ENCODE measurements around the gene BRIX1. TPM values are rescaled to one million over a fixed set of nuclear protein-coding genes. Genes with fewer than 3 reads are reported as not detected.
A peak's percentile ranks its signal among the peaks of the same experiment; 100 is the strongest.

Gene BRIX1
- polyA plus RNA-seq, 2 donors: 14.9 to 25.6 TPM

DNA sequence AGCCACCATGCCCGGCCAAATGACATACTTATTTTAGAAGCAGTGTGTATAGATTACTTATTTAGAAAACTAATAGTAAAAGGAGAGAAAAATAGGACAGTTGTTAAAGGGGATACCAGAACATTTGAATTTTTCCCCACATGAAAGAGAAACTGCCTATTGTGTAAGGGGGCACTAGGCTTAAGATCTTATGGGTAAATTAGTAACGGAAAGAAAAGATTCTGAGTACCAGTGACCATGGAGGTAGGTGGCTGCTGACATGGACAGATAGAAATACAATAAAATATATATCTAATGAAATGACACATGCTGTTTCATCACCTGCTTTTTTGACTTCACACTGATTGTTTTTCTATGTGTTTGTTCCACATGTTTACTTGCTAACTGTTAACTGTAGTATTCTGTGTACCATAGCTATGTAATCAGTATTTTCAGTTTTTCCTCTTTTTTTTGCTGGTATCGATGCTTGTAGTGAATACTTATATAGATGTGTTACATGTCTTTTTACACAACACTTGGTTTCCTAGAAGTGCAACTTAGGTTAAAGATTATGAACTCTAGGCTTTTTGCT, 10.9 kb downstream of the BRIX1 start:
- WGBS, 2 donors: 91 to 92% methylated on average over 3 of the region's 3 CpGs

GRCh38 chr5:34927785-34928184, 12.3 kb downstream of the BRIX1 start:
- Histone ChIP-seq H3K36me3 (ENCODE audit: control insufficient read depth in 2 of 2, insufficient read depth in 2 of 2, low read length in 1 of 2) (peaks cover 0 to 2% of the 10 kb centered on the region in 2 donors), H3K4me1 (ENCODE audit: control insufficient read depth in 2 of 2, insufficient read depth in 2 of 2, low read length in 1 of 2) (peaks cover 0 to 5% of the 10 kb centered on the region in 2 donors), H3K27me3 (ENCODE audit: control insufficient read depth in 1 of 2, insufficient read depth in 2 of 2, low read length in 2 of 2) (no peaks in the 10 kb centered on the region), H3K4me3 (ENCODE audit: low read depth in 1 of 2, low read length in 2 of 2) (no peak overlapping the region), H3K27ac (ENCODE audit: low read depth in 2 of 2, low read length in 1 of 2) (no peak overlapping the region), H3K9me3 (ENCODE audit: control insufficient read depth in 2 of 2, insufficient read depth in 1 of 2, low read depth in 1 of 2, low read length in 1 of 2) (no peaks in the 10 kb centered on the region)
- 90 to 94% methylated on average over 5 of the region's 5 CpGs for WGBS, 2 donors

More for the DNA sequence above, 10.9 kb downstream of the BRIX1 start:
- Histone ChIP-seq H3K4me3 (ENCODE audit: low read depth in 1 of 2, low read length in 2 of 2) (no peak overlapping the region), H3K9me3 (ENCODE audit: control insufficient read depth in 2 of 2, insufficient read depth in 1 of 2, low read depth in 1 of 2, low read length in 1 of 2) (no peaks in the 10 kb centered on the region), H3K4me1 (ENCODE audit: control insufficient read depth in 2 of 2, insufficient read depth in 2 of 2, low read length in 1 of 2) (no peaks in the 10 kb centered on the region), H3K27ac (ENCODE audit: low read depth in 2 of 2, low read length in 1 of 2) (no peak overlapping the region), H3K27me3 (ENCODE audit: control insufficient read depth in 1 of 2, insufficient read depth in 2 of 2, low read length in 2 of 2) (no peaks in the 10 kb centered on the region), H3K36me3 (ENCODE audit: control insufficient read depth in 2 of 2, insufficient read depth in 2 of 2, low read length in 1 of 2) (peaks cover 0 to 2% of the 10 kb centered on the region in 2 donors)

DNA sequence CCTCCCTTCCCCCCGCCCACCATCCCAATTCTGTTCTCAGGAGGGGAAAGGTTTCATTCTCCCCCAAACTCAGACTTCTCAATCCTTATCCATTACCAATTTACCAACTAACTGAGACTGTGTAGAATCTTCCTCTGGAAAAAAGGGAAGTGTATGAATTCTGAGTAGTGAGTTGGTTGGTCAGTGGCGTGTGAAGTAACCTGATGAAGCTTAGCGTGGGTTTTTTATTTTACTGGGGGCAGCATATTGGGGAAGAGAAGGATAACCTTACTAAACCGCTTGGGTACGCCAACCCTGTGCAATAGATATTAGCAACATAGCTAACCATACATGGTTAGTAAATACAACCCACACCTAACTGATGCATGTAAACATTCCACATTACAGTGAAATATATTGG, 12.8 kb downstream of the BRIX1 start:
- no peak overlapping the region for H3K4me3 ChIP-seq (ENCODE audit: low read depth in 1 of 2, low read length in 2 of 2)
- no peaks in the 10 kb centered on the region for H3K9me3 ChIP-seq (ENCODE audit: control insufficient read depth in 2 of 2, insufficient read depth in 1 of 2, low read depth in 1 of 2, low read length in 1 of 2)
- H3K4me1 ChIP-seq (ENCODE audit: control insufficient read depth in 2 of 2, insufficient read depth in 2 of 2, low read length in 1 of 2): peaks cover 0 to 6% of the 10 kb centered on the region in 2 donors
- H3K36me3 ChIP-seq (ENCODE audit: control insufficient read depth in 2 of 2, insufficient read depth in 2 of 2, low read length in 1 of 2): peaks cover 0 to 2% of the 10 kb centered on the region in 2 donors
- 85 to 87% methylated on average over 5 of the region's 5 CpGs for WGBS, 2 donors
- no peaks in the 10 kb centered on the region for H3K27me3 ChIP-seq (ENCODE audit: control insufficient read depth in 1 of 2, insufficient read depth in 2 of 2, low read length in 2 of 2)
- H3K27ac ChIP-seq (ENCODE audit: low read depth in 2 of 2, low read length in 1 of 2): no peak overlapping the region

DNA sequence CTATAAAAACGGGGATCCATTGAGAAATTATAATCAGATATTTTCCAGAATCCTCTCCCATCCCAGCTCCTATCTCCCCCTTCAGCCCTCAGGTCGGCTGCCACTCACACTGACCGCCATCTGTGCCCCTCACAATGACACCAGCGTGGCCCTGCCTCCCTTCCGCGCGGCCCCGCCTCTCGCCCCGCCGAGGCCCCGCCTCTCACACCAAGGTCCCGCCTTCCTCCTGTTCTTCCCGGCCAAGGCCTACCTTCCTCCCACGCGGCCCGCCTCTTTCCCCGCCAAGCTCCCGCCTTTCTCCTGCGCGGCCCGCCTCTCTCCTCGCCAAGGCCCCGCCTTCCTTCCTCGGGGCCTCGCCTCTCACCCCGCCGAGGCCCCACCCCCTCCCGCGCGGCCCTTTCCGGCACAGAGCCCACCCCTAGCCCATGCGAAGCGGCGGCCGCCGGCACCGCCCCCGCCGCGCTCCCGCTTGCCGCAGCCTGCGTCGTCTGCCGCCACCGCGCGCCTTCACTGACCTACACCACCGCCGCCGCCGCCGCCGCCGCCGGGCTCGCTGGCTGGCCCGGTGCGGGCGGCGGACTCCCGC, 13.7 kb downstream of the BRIX1 start, which contains the start of gene DNAJC21:
Gene DNAJC21, plus strand, starts transcription at position 426 of the 586 bp plus-strand sequence. CDS start 261 bp downstream, outside the sequence.
- no peaks in the 10 kb centered on the region for H3K9me3 ChIP-seq (ENCODE audit: control insufficient read depth in 2 of 2, insufficient read depth in 1 of 2, low read depth in 1 of 2, low read length in 1 of 2)
- peak within 1 kb of the TSS; percentile 87 to 97 for H3K4me3 ChIP-seq (ENCODE audit: low read depth in 1 of 2, low read length in 2 of 2)
- 0 to 1% methylated on average over 44 to 63 of the region's 63 CpGs for WGBS, 2 donors
- H3K27me3 ChIP-seq (ENCODE audit: control insufficient read depth in 1 of 2, insufficient read depth in 2 of 2, low read length in 2 of 2): no peaks in the 10 kb centered on the region
- peak within 1 kb of the TSS; percentile 96 to 99 for H3K27ac ChIP-seq (ENCODE audit: low read depth in 2 of 2, low read length in 1 of 2)
- H3K4me1 ChIP-seq (ENCODE audit: control insufficient read depth in 2 of 2, insufficient read depth in 2 of 2, low read length in 1 of 2): peaks cover 0 to 6% of the 10 kb centered on the region in 2 donors
- peaks cover 0 to 2% of the 10 kb centered on the region in 2 donors for H3K36me3 ChIP-seq (ENCODE audit: control insufficient read depth in 2 of 2, insufficient read depth in 2 of 2, low read length in 1 of 2)

GRCh38 chr5:34929720-34930461, 14.4 kb downstream of the BRIX1 start:
- Histone ChIP-seq H3K4me3 (ENCODE audit: low read depth in 1 of 2, low read length in 2 of 2) (peak overlapping the region; percentile 87 to 97), H3K36me3 (ENCODE audit: control insufficient read depth in 2 of 2, insufficient read depth in 2 of 2, low read length in 1 of 2) (peaks cover 0 to under 1% of the 10 kb centered on the region in 2 donors), H3K27ac (ENCODE audit: low read depth in 2 of 2, low read length in 1 of 2) (peak overlapping the region; percentile 96 to 99), H3K4me1 (ENCODE audit: control insufficient read depth in 2 of 2, insufficient read depth in 2 of 2, low read length in 1 of 2) (peaks cover 0 to 6% of the 10 kb centered on the region in 2 donors), H3K9me3 (ENCODE audit: control insufficient read depth in 2 of 2, insufficient read depth in 1 of 2, low read depth in 1 of 2, low read length in 1 of 2) (no peaks in the 10 kb centered on the region), H3K27me3 (ENCODE audit: control insufficient read depth in 1 of 2, insufficient read depth in 2 of 2, low read length in 2 of 2) (no peaks in the 10 kb centered on the region)
- 1% methylated on average over 45 to 70 of the region's 70 CpGs for WGBS, 2 donors

DNA sequence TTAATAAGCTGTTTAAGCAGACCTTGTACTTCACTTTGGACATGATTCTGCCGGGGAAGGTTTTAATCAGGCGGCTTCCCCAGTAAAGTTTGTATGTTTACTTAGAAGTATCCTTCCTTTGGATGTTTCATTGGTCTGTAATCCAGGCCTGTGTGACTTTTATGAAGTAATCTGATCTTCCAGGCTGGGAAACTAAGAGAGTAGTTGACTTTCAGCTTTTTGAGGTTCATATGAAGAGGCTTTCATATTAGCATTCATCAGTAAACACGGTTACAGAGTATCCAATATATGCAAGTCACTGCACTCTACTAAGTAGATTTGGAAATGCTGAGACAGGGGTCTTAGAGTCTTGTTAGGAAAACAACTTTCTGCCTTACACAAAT, 14.9 kb downstream of the BRIX1 start:
- Histone ChIP-seq H3K4me3 (ENCODE audit: low read depth in 1 of 2, low read length in 2 of 2) (peak overlapping the region; percentile 87 to 97), H3K36me3 (ENCODE audit: control insufficient read depth in 2 of 2, insufficient read depth in 2 of 2, low read length in 1 of 2) (no peaks in the 10 kb centered on the region), H3K9me3 (ENCODE audit: control insufficient read depth in 2 of 2, insufficient read depth in 1 of 2, low read depth in 1 of 2, low read length in 1 of 2) (no peaks in the 10 kb centered on the region), H3K27me3 (ENCODE audit: control insufficient read depth in 1 of 2, insufficient read depth in 2 of 2, low read length in 2 of 2) (no peaks in the 10 kb centered on the region), H3K4me1 (ENCODE audit: control insufficient read depth in 2 of 2, insufficient read depth in 2 of 2, low read length in 1 of 2) (peaks cover 0 to 6% of the 10 kb centered on the region in 2 donors), H3K27ac (ENCODE audit: low read depth in 2 of 2, low read length in 1 of 2) (no peak overlapping the region)
- WGBS, 2 donors: 1 to 2% methylated on average over 3 of the region's 3 CpGs

GRCh38 chr5:34930870-34931269, 15.4 kb downstream of the BRIX1 start:
- Histone ChIP-seq H3K27me3 (ENCODE audit: control insufficient read depth in 1 of 2, insufficient read depth in 2 of 2, low read length in 2 of 2) (no peaks in the 10 kb centered on the region), H3K9me3 (ENCODE audit: control insufficient read depth in 2 of 2, insufficient read depth in 1 of 2, low read depth in 1 of 2, low read length in 1 of 2) (no peaks in the 10 kb centered on the region), H3K27ac (ENCODE audit: low read depth in 2 of 2, low read length in 1 of 2) (no peak overlapping the region), H3K36me3 (ENCODE audit: control insufficient read depth in 2 of 2, insufficient read depth in 2 of 2, low read length in 1 of 2) (no peaks in the 10 kb centered on the region), H3K4me3 (ENCODE audit: low read depth in 1 of 2, low read length in 2 of 2) (peak overlapping the region in 1 of 2 donors; percentile 87), H3K4me1 (ENCODE audit: control insufficient read depth in 2 of 2, insufficient read depth in 2 of 2, low read length in 1 of 2) (peaks cover 0 to 6% of the 10 kb centered on the region in 2 donors)
- WGBS, 2 donors: 68 to 70% methylated on average over 4 of the region's 4 CpGs

DNA sequence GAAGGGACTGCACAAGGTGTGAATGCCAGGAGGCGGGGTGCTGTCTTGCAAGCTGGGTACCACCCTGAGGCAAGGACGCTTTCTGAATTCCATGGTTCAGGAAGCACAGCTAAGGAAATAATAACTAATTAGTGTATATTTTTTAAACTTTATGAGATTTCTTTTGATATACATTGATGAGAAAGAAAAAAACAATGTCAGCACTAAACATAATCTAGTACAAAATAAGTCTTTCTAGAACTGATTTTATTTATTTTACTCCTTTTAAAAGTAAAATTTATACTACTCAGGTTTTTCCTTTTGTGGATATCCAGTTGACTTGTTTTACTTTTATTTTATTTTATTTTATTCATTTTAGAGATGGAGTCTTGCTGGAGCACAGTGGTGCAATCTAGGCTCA, 17.4 kb downstream of the BRIX1 start:
- H3K4me3 ChIP-seq (ENCODE audit: low read depth in 1 of 2, low read length in 2 of 2): no peak overlapping the region
- 89 to 92% methylated on average over 2 of the region's 2 CpGs for WGBS, 2 donors
- H3K27me3 ChIP-seq (ENCODE audit: control insufficient read depth in 1 of 2, insufficient read depth in 2 of 2, low read length in 2 of 2): no peaks in the 10 kb centered on the region
- H3K9me3 ChIP-seq (ENCODE audit: control insufficient read depth in 2 of 2, insufficient read depth in 1 of 2, low read depth in 1 of 2, low read length in 1 of 2): no peaks in the 10 kb centered on the region
- H3K27ac ChIP-seq (ENCODE audit: low read depth in 2 of 2, low read length in 1 of 2): no peak overlapping the region
- peaks cover 3 to 10% of the 10 kb centered on the region in 2 donors for H3K36me3 ChIP-seq (ENCODE audit: control insufficient read depth in 2 of 2, insufficient read depth in 2 of 2, low read length in 1 of 2)
- peaks cover 0 to 6% of the 10 kb centered on the region in 2 donors for H3K4me1 ChIP-seq (ENCODE audit: control insufficient read depth in 2 of 2, insufficient read depth in 2 of 2, low read length in 1 of 2)

DNA sequence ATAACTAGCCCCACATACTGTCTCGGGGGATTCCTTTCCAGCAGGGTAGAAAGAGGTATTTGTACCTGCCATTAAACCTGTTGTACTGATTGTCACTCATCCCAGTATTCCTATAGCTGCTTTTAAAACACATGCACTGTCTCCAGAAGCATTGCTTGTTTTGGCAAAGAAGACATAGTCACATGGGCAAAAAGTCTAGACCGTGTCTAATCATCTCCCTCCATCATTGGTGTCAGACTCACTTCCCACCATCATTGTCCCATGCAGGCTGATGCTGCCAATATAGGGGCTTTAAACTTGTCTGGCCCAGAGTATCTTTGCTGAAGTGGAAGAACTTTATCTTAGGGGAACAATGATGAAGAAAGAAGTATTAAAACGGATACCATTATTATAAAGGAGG, 26.4 kb downstream of the BRIX1 start:
- no peak overlapping the region for H3K4me3 ChIP-seq (ENCODE audit: low read depth in 1 of 2, low read length in 2 of 2)
- WGBS, 2 donors: 84 to 88% methylated on average over 3 of the region's 3 CpGs
- H3K27me3 ChIP-seq (ENCODE audit: control insufficient read depth in 1 of 2, insufficient read depth in 2 of 2, low read length in 2 of 2): no peaks in the 10 kb centered on the region
- no peaks in the 10 kb centered on the region for H3K4me1 ChIP-seq (ENCODE audit: control insufficient read depth in 2 of 2, insufficient read depth in 2 of 2, low read length in 1 of 2)
- H3K36me3 ChIP-seq (ENCODE audit: control insufficient read depth in 2 of 2, insufficient read depth in 2 of 2, low read length in 1 of 2): peaks cover 10 to 15% of the 10 kb centered on the region in 2 donors
- H3K9me3 ChIP-seq (ENCODE audit: control insufficient read depth in 2 of 2, insufficient read depth in 1 of 2, low read depth in 1 of 2, low read length in 1 of 2): no peaks in the 10 kb centered on the region
- no peak overlapping the region for H3K27ac ChIP-seq (ENCODE audit: low read depth in 2 of 2, low read length in 1 of 2)

Measured in esophagus (tissue), 2 donors.